ENCODE measurements around the gene NETO2.
"Not testable (repeated sequence)": the region's sequence is repeated elsewhere in the genome, so short reads cannot be mapped to it uniquely, and the experiment has no call there.

The NETO2 gene

DNA sequence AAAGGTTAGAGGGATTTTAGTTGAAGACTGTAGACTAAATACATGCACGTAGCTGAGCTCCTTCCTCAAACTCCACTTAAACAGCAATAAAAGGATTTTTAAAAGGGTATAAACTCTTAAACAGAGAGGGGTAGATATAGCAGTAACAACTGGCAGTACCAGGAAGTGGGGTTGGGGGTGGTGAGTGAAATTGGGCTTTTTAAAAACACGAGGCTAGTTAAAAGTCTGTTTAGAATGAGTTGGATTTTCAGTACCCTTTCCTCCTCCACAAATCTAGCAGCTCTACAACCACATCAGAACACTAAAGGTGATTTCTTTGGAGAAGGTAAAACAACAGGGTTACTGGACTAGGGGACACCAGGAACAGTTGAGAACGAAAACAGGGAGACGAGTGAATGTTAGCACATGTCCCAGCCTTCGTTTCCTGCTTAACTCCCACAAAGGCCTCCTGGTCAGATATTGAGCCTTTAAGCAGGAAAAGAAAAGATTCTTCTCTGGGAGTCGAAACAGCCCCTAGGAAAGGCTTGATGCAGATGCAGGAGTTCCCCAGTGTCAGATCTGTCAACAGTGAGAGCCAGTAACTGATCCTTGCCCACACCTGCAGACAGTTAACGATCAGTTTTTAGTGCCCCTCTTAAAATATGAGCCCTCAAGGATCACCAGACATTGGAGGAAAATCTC is 13.8 kb downstream of the NETO2 start:
- Histone ChIP-seq H3K9me3 (ENCODE audit: control insufficient read depth in 1 of 2, low read length in 2 of 2) (no peaks in the 10 kb centered on the region), H3K4me3 (ENCODE audit: low read depth in 1 of 2, low read length in 2 of 2) (no peak overlapping the region), H3K27me3 (ENCODE audit: low read depth, low read length) (no peaks in the 10 kb centered on the region), H3K36me3 (ENCODE audit: control insufficient read depth in 1 of 2, insufficient read depth in 2 of 2, low read length in 2 of 2) (no peaks in the 10 kb centered on the region), H3K27ac (ENCODE audit: low read length) (no peak overlapping the region), H3K4me1 (ENCODE audit: control insufficient read depth in 1 of 2, insufficient read depth in 2 of 2, low read length in 2 of 2) (no peaks in the 10 kb centered on the region)

- Histone ChIP-seq H3K27me3 (ENCODE audit: low read depth, low read length) (no peaks in the 10 kb centered on the region), H3K36me3 (ENCODE audit: control insufficient read depth in 1 of 2, insufficient read depth in 2 of 2, low read length in 2 of 2) (no peaks in the 10 kb centered on the region), H3K27ac (ENCODE audit: low read length) (no peak overlapping the region), H3K4me3 (ENCODE audit: low read depth in 1 of 2, low read length in 2 of 2) (no peak overlapping the region), H3K4me1 (ENCODE audit: control insufficient read depth in 1 of 2, insufficient read depth in 2 of 2, low read length in 2 of 2) (no peaks in the 10 kb centered on the region), H3K9me3 (ENCODE audit: control insufficient read depth in 1 of 2, low read length in 2 of 2) (no peaks in the 10 kb centered on the region)
Observed at GRCh38 chr16:47127541-47127940, 16.2 kb downstream of the NETO2 start.

- H3K9me3 ChIP-seq (ENCODE audit: control insufficient read depth in 1 of 2, low read length in 2 of 2), result no peaks in the 10 kb centered on the region
- H3K4me3 ChIP-seq (ENCODE audit: low read depth in 1 of 2, low read length in 2 of 2), result no peak overlapping the region
- H3K4me1 ChIP-seq (ENCODE audit: control insufficient read depth in 1 of 2, insufficient read depth in 2 of 2, low read length in 2 of 2), result no peaks in the 10 kb centered on the region
- no peak overlapping the region for H3K27ac ChIP-seq (ENCODE audit: low read length)
- H3K27me3 ChIP-seq (ENCODE audit: low read depth, low read length), result no peaks in the 10 kb centered on the region
- no peaks in the 10 kb centered on the region for H3K36me3 ChIP-seq (ENCODE audit: control insufficient read depth in 1 of 2, insufficient read depth in 2 of 2, low read length in 2 of 2)
Observed at GRCh38 chr16:47125757-47126156, 18.0 kb downstream of the NETO2 start.

DNA sequence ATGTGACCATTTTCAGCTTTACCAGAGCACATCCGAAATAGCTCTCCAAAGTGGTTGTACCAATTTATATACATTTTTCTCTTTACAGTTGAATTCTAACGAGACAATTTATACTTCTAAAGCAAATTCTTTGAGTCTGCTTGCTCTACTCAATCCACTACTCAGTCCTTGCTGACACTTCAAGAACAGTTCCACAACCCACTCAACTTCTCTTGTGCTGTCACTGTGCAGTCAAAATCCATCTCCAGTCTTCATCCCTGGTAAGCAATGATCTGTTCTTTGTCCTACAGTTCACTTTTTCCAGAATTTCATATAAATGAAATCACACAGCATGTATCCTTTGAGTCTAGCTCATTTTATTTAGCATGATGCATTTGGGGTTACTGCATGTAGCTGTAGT is 30.6 kb downstream of the NETO2 start:
- no peaks in the 10 kb centered on the region for H3K36me3 ChIP-seq (ENCODE audit: control insufficient read depth in 1 of 2, insufficient read depth in 2 of 2, low read length in 2 of 2)
- H3K27ac ChIP-seq (ENCODE audit: low read length), result no peak overlapping the region
- no peaks in the 10 kb centered on the region for H3K9me3 ChIP-seq (ENCODE audit: control insufficient read depth in 1 of 2, low read length in 2 of 2)
- no peak overlapping the region for H3K4me3 ChIP-seq (ENCODE audit: low read depth in 1 of 2, low read length in 2 of 2)
- H3K4me1 ChIP-seq (ENCODE audit: control insufficient read depth in 1 of 2, insufficient read depth in 2 of 2, low read length in 2 of 2), result no peaks in the 10 kb centered on the region
- no peaks in the 10 kb centered on the region for H3K27me3 ChIP-seq (ENCODE audit: low read depth, low read length)

- Histone ChIP-seq H3K4me3 (ENCODE audit: low read depth in 1 of 2, low read length in 2 of 2) (no peak overlapping the region), H3K9me3 (ENCODE audit: control insufficient read depth in 1 of 2, low read length in 2 of 2) (no peaks in the 10 kb centered on the region), H3K4me1 (ENCODE audit: control insufficient read depth in 1 of 2, insufficient read depth in 2 of 2, low read length in 2 of 2) (no peaks in the 10 kb centered on the region), H3K36me3 (ENCODE audit: control insufficient read depth in 1 of 2, insufficient read depth in 2 of 2, low read length in 2 of 2) (no peaks in the 10 kb centered on the region), H3K27me3 (ENCODE audit: low read depth, low read length) (no peaks in the 10 kb centered on the region), H3K27ac (ENCODE audit: low read length) (no peak overlapping the region)
Observed at GRCh38 chr16:47110939-47111338, 32.8 kb downstream of the NETO2 start.

GRCh38 chr16:47109361-47109760 is 34.4 kb downstream of the NETO2 start:
- H3K27me3 ChIP-seq (ENCODE audit: low read depth, low read length), result no peaks in the 10 kb centered on the region
- H3K36me3 ChIP-seq (ENCODE audit: control insufficient read depth in 1 of 2, insufficient read depth in 2 of 2, low read length in 2 of 2), result no peaks in the 10 kb centered on the region
- no peak overlapping the region for H3K27ac ChIP-seq (ENCODE audit: low read length)
- no peak overlapping the region for H3K4me3 ChIP-seq (ENCODE audit: low read depth in 1 of 2, low read length in 2 of 2)
- H3K9me3 ChIP-seq (ENCODE audit: control insufficient read depth in 1 of 2, low read length in 2 of 2), result no peaks in the 10 kb centered on the region
- H3K4me1 ChIP-seq (ENCODE audit: control insufficient read depth in 1 of 2, insufficient read depth in 2 of 2, low read length in 2 of 2), result no peaks in the 10 kb centered on the region

- H3K4me3 ChIP-seq (ENCODE audit: low read depth in 1 of 2, low read length in 2 of 2); H3K36me3 ChIP-seq (ENCODE audit: control insufficient read depth in 1 of 2, insufficient read depth in 2 of 2, low read length in 2 of 2); H3K9me3 ChIP-seq (ENCODE audit: control insufficient read depth in 1 of 2, low read length in 2 of 2); H3K27ac ChIP-seq (ENCODE audit: low read length); H3K27me3 ChIP-seq (ENCODE audit: low read depth, low read length); H3K4me1 ChIP-seq (ENCODE audit: control insufficient read depth in 1 of 2, insufficient read depth in 2 of 2, low read length in 2 of 2): not testable (repeated sequence)
Observed at GRCh38 chr16:47102921-47103320, 40.8 kb downstream of the NETO2 start.

DNA sequence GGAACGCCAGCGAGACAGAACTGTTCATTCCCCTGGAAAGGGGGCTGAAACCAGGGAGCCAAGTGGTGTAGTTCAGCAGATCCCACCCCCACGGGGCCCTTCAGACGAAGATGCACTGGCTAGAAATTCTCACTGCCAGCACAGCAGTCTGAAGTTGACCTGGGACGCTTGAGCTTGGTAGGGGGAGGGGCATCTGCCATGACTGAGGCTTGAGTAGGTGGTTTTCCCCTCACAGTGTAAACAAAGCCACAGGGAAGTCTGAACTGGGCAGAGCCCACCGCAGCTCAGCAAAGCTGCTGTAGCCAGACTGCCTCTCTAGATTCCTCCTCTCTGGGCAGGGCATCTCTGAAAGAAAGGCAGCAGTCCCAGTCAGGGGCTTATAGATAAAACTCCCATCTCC is 46.6 kb downstream of the NETO2 start:
- H3K36me3 ChIP-seq (ENCODE audit: control insufficient read depth in 1 of 2, insufficient read depth in 2 of 2, low read length in 2 of 2); H3K27me3 ChIP-seq (ENCODE audit: low read depth, low read length); H3K4me3 ChIP-seq (ENCODE audit: low read depth in 1 of 2, low read length in 2 of 2); H3K27ac ChIP-seq (ENCODE audit: low read length); H3K9me3 ChIP-seq (ENCODE audit: control insufficient read depth in 1 of 2, low read length in 2 of 2); H3K4me1 ChIP-seq (ENCODE audit: control insufficient read depth in 1 of 2, insufficient read depth in 2 of 2, low read length in 2 of 2): not testable (repeated sequence)

- no peaks in the 10 kb centered on the region for H3K4me1 ChIP-seq (ENCODE audit: control insufficient read depth in 1 of 2, insufficient read depth in 2 of 2, low read length in 2 of 2)
- no peak overlapping the region for H3K27ac ChIP-seq (ENCODE audit: low read length)
- no peaks in the 10 kb centered on the region for H3K36me3 ChIP-seq (ENCODE audit: control insufficient read depth in 1 of 2, insufficient read depth in 2 of 2, low read length in 2 of 2)
- H3K27me3 ChIP-seq (ENCODE audit: low read depth, low read length), result no peaks in the 10 kb centered on the region
- H3K4me3 ChIP-seq (ENCODE audit: low read depth in 1 of 2, low read length in 2 of 2), result no peak overlapping the region
- no peaks in the 10 kb centered on the region for H3K9me3 ChIP-seq (ENCODE audit: control insufficient read depth in 1 of 2, low read length in 2 of 2)
Observed at GRCh38 chr16:47096297-47096696, 47.4 kb downstream of the NETO2 start.

DNA sequence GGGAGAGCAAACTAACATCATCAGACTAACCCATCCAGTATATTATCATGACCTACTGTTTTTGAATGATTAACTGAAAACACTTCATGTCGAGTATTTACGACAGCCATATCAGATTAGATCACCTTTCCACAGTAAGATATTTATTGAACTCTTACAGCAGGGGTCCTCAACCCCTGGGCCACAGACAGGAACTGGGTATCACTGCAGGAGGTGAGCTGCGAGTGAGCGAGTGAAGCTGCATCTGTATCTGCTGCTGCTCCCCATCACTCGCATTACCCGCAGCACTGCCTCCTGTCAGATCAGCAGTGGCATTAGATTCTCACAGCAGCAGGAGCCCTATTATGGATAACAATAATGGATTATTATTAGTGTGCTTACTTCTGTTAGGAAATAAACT is 59.5 kb downstream of the NETO2 start:
- Histone ChIP-seq H3K27ac (ENCODE audit: low read length) (no peak overlapping the region), H3K36me3 (ENCODE audit: control insufficient read depth in 1 of 2, insufficient read depth in 2 of 2, low read length in 2 of 2) (no peaks in the 10 kb centered on the region), H3K4me3 (ENCODE audit: low read depth in 1 of 2, low read length in 2 of 2) (no peak overlapping the region), H3K4me1 (ENCODE audit: control insufficient read depth in 1 of 2, insufficient read depth in 2 of 2, low read length in 2 of 2) (no peaks in the 10 kb centered on the region), H3K9me3 (ENCODE audit: control insufficient read depth in 1 of 2, low read length in 2 of 2) (no peaks in the 10 kb centered on the region), H3K27me3 (ENCODE audit: low read depth, low read length) (no peaks in the 10 kb centered on the region)

GRCh38 chr16:47082099-47082865 is 61.5 kb downstream of the NETO2 start:
- Histone ChIP-seq H3K4me1 (ENCODE audit: control insufficient read depth in 1 of 2, insufficient read depth in 2 of 2, low read length in 2 of 2) (no peaks in the 10 kb centered on the region), H3K4me3 (ENCODE audit: low read depth in 1 of 2, low read length in 2 of 2) (no peak overlapping the region), H3K36me3 (ENCODE audit: control insufficient read depth in 1 of 2, insufficient read depth in 2 of 2, low read length in 2 of 2) (no peaks in the 10 kb centered on the region), H3K9me3 (ENCODE audit: control insufficient read depth in 1 of 2, low read length in 2 of 2) (no peaks in the 10 kb centered on the region), H3K27me3 (ENCODE audit: low read depth, low read length) (no peaks in the 10 kb centered on the region), H3K27ac (ENCODE audit: low read length) (no peak overlapping the region)

DNA sequence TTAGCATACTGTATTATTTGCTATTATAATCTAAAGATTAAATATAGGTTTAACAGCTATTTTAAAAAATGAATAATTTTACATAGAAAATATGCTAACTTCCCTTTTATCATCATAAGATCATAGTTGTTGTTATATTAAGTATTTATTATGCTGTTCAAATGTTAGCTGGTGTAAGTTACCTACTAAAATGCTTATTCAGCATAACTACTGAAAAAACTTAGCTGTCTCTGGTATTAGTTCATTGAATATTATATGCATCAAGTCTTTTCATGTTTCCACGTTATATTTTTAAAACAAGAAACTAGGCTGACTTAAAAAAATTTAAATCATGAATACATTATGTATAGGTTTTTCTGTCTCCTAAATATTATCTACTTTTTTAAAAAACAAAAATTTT is 62.6 kb downstream of the NETO2 start:
- H3K27me3 ChIP-seq (ENCODE audit: low read depth, low read length), result no peaks in the 10 kb centered on the region
- H3K27ac ChIP-seq (ENCODE audit: low read length), result no peak overlapping the region
- no peaks in the 10 kb centered on the region for H3K4me1 ChIP-seq (ENCODE audit: control insufficient read depth in 1 of 2, insufficient read depth in 2 of 2, low read length in 2 of 2)
- no peaks in the 10 kb centered on the region for H3K9me3 ChIP-seq (ENCODE audit: control insufficient read depth in 1 of 2, low read length in 2 of 2)
- no peaks in the 10 kb centered on the region for H3K36me3 ChIP-seq (ENCODE audit: control insufficient read depth in 1 of 2, insufficient read depth in 2 of 2, low read length in 2 of 2)
- H3K4me3 ChIP-seq (ENCODE audit: low read depth in 1 of 2, low read length in 2 of 2), result no peak overlapping the region

All from muscle layer of duodenum (tissue), 2 donors.